GM10847 (cell line): ENCODE data around the gene CCDC40.

ENCODE experiments used
- POLR2A ChIP-seq: IDR thresholded peaks from 2 replicates; pipeline ENCODE4 v1.6.1; 2011; ENCODE audit not compliant: insufficient read length; ENCODE audit errors: extremely low read depth

The CCDC40 gene

GRCh38 chr17:80050706-80051105 is 14.3 kb downstream of the CCDC40 start:
- TF ChIP-seq POLR2A = no peak

DNA sequence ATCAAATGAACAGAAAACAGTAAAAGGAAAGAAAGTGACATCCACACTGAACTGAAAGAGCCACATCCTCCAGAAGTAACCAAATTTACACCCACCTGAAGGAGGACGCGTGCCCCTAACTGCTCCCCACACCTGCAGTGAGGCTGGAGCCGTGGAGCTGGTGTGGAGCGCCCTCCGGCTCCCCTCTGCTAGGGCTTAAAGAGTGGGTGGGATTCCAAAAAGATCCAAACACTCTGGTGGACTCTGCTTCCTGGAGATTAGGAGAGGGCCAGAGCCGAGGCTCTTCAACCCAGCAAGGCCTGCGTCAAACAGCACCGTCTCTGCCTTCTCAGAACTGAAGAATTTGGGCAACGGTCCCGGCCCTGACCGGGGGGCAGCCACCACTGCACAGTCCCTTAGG is 15.2 kb downstream of the CCDC40 start:
- TF ChIP-seq POLR2A = no peak

- TF ChIP-seq POLR2A = no peak
Observed at GRCh38 chr17:80053102-80053501, 16.7 kb downstream of the CCDC40 start.

GRCh38 chr17:80055597-80055996 is 19.2 kb downstream of the CCDC40 start:
- TF ChIP-seq POLR2A = no peak

DNA sequence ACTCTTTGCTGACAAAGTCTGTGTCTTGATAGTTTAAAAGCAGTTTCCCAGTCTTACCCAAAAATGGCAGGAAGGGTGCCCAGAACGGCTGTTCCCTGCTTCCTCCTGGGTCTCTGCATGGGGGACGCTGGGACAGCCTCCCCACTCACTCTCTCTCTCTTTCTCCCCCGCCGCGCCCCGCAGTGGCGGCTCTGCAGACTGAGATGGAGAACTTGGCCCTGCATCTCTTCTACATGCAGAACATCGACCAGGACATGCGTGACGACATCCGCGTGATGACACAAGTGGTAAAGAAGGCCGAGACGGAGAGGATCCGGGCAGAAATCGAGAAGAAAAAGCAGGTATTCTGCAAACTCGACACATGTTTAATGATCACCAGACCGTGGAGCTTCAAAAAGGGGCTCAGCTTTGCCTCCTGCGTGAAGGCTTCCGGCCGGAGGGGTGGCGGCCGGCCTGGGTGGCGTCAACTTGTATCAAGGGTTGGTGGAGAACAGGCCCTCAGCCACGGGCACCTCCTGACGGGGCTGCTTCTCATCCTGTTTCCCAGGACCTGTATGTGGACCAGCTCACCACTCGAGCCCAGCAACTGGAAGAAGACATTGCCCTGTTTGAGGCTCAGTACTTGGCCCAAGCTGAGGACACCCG is 22.0 kb downstream of the CCDC40 start:
- TF ChIP-seq POLR2A = no peak

GRCh38 chr17:80060644-80061043 is 24.2 kb downstream of the CCDC40 start:
- no peak for TF ChIP-seq POLR2A

DNA sequence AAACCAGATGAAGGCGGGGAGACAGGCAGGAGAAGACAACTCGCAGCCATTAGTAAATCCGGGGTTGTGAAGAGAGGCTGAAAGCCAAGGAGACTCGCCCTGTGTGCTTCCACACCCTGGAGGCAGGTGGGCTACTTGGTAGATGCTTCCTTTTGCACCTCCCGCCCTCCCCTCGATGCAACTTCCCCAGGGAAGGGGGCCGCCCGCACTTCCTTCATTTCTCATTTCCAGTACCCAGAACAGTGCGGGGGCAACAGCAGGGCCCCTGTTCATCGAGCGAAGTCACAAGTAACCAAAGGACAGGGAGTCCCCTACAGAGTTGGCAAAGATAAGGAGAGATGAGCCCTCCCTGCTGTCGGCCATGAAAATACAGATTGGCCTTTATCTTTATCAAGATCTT is 25.0 kb downstream of the CCDC40 start:
- TF ChIP-seq POLR2A = no peak

DNA sequence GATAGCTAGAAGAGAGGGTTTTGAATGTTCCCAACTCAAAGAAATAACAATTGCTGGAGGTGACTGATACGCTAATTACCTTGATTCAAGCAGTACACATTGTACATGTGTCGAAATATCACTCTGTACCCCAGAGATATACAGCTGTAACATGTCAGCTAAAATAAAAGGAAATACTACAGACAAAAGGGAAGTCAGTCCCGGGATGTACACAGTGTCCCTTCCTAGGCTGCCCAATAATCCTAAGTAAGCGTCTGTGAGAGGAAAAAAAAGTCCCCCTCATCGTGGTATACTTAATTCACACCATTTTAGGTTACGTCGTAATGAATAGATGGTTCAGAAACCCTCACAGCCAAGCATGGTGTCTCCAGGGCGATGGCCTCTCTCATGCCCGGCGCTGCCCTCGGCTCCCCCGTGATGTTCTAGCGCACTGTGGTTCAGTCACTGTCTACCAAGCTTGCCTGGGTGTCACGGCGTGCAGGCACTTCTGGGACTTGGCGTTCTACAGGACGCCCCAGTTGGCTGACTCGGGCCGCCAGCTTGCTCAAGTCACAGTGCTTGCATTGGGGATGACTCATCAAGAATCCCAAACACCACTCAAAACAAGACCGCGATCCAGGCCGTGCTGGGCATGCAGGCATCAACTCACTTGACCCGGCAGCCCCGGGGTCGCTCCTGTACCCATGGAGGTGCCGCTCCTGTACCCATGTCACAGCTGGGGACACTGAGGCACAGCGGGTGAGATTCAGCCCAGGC is 27.6 kb downstream of the CCDC40 start:
- TF ChIP-seq POLR2A = no peak

DNA sequence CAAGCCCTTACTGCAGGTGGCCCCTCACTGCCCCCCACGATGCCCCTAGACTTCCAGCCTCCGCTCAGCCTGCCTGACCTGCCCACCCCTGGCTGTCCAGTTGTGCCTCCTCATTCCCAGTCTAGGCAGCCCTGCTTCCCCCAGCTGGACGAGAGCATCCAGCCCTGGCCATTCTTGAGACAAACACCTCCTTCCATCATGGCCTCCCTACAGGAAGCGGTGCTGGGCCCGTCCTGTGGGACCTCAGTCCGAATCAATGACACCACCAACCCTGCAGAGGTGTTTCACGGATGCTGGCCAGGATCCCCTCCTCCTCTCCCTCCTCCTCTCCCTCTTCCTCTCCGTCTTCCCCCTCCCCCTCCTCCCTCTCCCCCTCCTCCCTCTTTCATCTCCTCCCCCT is 28.3 kb downstream of the CCDC40 start:
- no peak for TF ChIP-seq POLR2A

DNA sequence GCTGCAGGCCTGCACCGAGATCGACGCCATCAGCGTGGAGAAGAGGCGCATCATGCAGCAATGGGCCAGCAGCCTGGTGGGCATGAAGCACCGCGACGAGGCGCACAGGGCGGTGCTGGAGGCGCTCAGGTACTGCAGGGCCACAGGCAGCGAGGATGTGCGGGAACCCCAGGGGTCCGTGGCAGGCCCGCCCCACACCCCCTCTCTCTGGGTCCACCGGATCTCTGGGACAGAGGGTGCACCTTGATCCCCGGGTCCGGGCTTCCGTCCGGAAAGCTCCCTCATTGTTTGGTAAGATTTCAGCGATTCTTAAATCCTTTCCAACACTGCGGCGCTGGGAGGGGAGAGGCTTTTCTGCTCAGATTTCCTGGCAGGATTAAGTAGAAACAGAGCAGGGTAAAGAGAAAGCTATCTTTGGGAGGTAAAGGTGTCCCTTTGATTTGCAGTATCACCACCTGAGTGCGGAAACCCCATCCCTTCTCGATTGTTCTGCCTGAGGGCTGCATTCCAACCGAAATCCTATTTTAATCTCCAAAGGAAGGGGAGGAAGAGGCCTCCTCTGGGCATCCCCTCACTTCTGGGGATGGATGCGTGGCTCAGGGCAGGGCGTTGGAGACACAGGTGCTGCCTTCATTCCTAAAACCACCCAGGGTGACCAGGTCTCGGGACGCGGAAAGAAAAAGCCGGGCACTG is 29.2 kb downstream of the CCDC40 start:
- no peak for TF ChIP-seq POLR2A

GRCh38 chr17:80067393-80067986 is 31.0 kb downstream of the CCDC40 start:
- TF ChIP-seq POLR2A = no peak

GRCh38 chr17:80068301-80069222 is 32.1 kb downstream of the CCDC40 start:
- no peak for TF ChIP-seq POLR2A

DNA sequence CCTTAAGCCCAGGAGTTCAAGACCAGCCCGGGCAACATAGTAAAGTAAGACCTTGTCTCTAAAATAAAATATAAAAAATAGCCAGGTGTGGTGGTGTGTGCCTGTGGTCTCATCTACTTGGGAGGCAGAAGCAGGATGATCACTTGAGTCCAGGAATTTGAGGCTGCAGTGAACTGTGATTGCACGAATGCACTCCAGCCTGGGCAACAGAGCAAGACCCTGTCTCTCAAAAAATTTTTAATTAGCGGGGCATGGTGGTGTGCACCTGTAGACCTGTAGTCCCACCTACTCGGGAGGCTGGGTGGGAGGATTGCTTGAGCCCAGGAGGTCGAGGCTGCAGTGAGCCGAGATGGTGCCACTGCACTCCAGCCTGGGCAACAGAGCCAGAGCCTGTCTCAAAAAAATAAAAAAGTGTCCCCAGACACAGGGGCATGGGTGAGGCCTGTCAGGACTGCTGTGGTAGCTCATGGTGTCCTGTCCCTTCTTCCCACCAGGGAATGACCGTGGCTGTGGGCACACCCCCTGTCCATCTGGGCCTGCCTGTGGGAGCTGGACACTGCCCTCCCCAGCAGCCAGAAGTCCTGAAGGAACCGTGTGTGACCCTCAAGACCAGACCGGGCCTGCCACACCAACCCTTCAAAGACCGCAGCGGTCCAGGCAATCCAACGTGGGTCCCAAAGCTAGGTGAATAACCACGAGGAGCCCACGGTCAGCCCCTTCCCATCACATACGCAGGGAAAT is 34.1 kb downstream of the CCDC40 start:
- no peak for TF ChIP-seq POLR2A
